Peyer's patch (tissue), 4 donors: ENCODE data around the gene CXXC5. TPM values are rescaled to one million over a fixed set of nuclear protein-coding genes. Genes with fewer than 3 reads are reported as not detected.
"Not testable (repeated sequence)": the region's sequence is repeated elsewhere in the genome, so short reads cannot be mapped to it uniquely, and the experiment has no call there.

Experiments
- DNase-seq, 3 donors: peaks; one replicate each; pipeline ENCODE4 v3.0.0-alpha.2; 2017 to 2019
- H3K27ac ChIP-seq, 4 donors: fragments of 200-600 bp; sonication (generic); one replicate each; pipeline ENCODE4 v1.5.1; 2016 to 2019
- H3K27me3 ChIP-seq, 2 donors: fragments of 200-600 bp; sonication (generic); one replicate each; pipeline ENCODE4 v1.5.1; 2019
- H3K36me3 ChIP-seq, 3 donors: fragments of 200-600 bp; sonication (generic); one replicate each; pipeline ENCODE4 v1.5.1; 2016 to 2019
- H3K4me1 ChIP-seq, 4 donors: fragments of 200-600 bp; sonication (generic); one replicate each; pipeline ENCODE4 v1.5.1; 2016 to 2019
- H3K4me3 ChIP-seq, 4 donors: fragments of 200-600 bp; sonication (generic); 1 replicate in 3 of 4; 2 replicates in 1 of 4; pipeline ENCODE4 v1.5.1; 2016 to 2019; ENCODE audit warnings: mild to moderate bottlenecking in 1 of 4
- H3K9me3 ChIP-seq, 4 donors: fragments of 200-600 bp; sonication (generic); one replicate each; pipeline ENCODE4 v1.5.1; 2016 to 2019; ENCODE audit warnings: mild to moderate bottlenecking in 1 of 4
- POLR2A ChIP-seq, 2 donors: fragments of 450-650 bp; IDR thresholded peaks; one replicate each; pipeline ENCODE4 v1.5.1; 2017; ENCODE audit warnings: antibody characterized with exemption in 2 of 2, mild to moderate bottlenecking in 2 of 2, moderate library complexity in 2 of 2
- total RNA-seq, 4 donors: library from RNA; depleted of rRNA; stranded (reverse); fragments of >200 nt; gene quantifications; one replicate each; pipeline ENCODE4 v1.1.0, GENCODE V29; 2016
- TF ChIP-seq, protein P1 (sequence below), 6 experiments: fragments of 450-650 bp in 4 of 6; fragments of 200-600 bp in 2 of 6; sonication (generic) in 1 of 6; IDR thresholded peaks; one replicate each; pipeline ENCODE4 v1.5.1; 2017 to 2019; ENCODE audit warnings: antibody characterized with exemption in 6 of 6, mild to moderate bottlenecking in 3 of 6, moderate library complexity in 1 of 6

CXXC5 gene
- total RNA-seq, 4 donors from 2014 or later, result 21.7 to 49.5 (median 30.9) TPM

- no peak overlapping the region for H3K27ac ChIP-seq
- TF ChIP-seq POLR2A (IDR thresholded peaks at IDR 0.05), result no peak
- TF ChIP-seq, protein P1, sequence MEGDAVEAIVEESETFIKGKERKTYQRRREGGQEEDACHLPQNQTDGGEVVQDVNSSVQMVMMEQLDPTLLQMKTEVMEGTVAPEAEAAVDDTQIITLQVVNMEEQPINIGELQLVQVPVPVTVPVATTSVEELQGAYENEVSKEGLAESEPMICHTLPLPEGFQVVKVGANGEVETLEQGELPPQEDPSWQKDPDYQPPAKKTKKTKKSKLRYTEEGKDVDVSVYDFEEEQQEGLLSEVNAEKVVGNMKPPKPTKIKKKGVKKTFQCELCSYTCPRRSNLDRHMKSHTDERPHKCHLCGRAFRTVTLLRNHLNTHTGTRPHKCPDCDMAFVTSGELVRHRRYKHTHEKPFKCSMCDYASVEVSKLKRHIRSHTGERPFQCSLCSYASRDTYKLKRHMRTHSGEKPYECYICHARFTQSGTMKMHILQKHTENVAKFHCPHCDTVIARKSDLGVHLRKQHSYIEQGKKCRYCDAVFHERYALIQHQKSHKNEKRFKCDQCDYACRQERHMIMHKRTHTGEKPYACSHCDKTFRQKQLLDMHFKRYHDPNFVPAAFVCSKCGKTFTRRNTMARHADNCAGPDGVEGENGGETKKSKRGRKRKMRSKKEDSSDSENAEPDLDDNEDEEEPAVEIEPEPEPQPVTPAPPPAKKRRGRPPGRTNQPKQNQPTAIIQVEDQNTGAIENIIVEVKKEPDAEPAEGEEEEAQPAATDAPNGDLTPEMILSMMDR (IDR thresholded peaks at IDR 0.05), result no peak
- no peak overlapping the region for H3K4me3 ChIP-seq
- H3K4me1 ChIP-seq, result peaks cover 0 to 14% (median 0%) of the 10 kb centered on the region in 4 donors
- no peaks in the 10 kb centered on the region for H3K9me3 ChIP-seq
- H3K27me3 ChIP-seq, result no peaks in the 10 kb centered on the region
- H3K36me3 ChIP-seq, result peaks cover 0 to 24% (median 0%) of the 10 kb centered on the region in 3 donors
- DNase-seq, result peak in 1 of 3 donors; percentile 33
Observed at GRCh38 chr5:139611703-139612584, 36.2 kb upstream of the CXXC5 start.

- no peak for DNase-seq
- no peak overlapping the region for H3K27ac ChIP-seq
- H3K4me3 ChIP-seq, result no peak overlapping the region
- no peaks in the 10 kb centered on the region for H3K4me1 ChIP-seq
- TF ChIP-seq POLR2A (IDR thresholded peaks at IDR 0.05), result no peak
- TF ChIP-seq, protein P1 (IDR thresholded peaks at IDR 0.05), result no peak
- no peaks in the 10 kb centered on the region for H3K9me3 ChIP-seq
- no peaks in the 10 kb centered on the region for H3K27me3 ChIP-seq
- peaks cover 0 to 80% (median 0%) of the 10 kb centered on the region in 3 donors for H3K36me3 ChIP-seq
Observed at GRCh38 chr5:139619861-139620260, 28.3 kb upstream of the CXXC5 start.

- H3K27ac ChIP-seq, DNase-seq, H3K9me3 ChIP-seq, H3K27me3 ChIP-seq, H3K4me1 ChIP-seq, H3K4me3 ChIP-seq: not testable (repeated sequence)
- H3K36me3 ChIP-seq, result peaks cover 0 to 72% (median 0%) of the 10 kb centered on the region in 3 donors
Observed at GRCh38 chr5:139625398-139625797, 22.8 kb upstream of the CXXC5 start.

GRCh38 chr5:139630855-139631254 lies 17.3 kb upstream of the CXXC5 start:
- Histone ChIP-seq H3K27ac (no peak overlapping the region), H3K9me3 (no peaks in the 10 kb centered on the region), H3K27me3 (no peaks in the 10 kb centered on the region), H3K4me1 (peaks cover under 1 to 8% (median 6%) of the 10 kb centered on the region in 4 donors), H3K36me3 (peaks cover 0 to 26% (median 0%) of the 10 kb centered on the region in 3 donors), H3K4me3 (no peak overlapping the region)
- peak in 1 of 3 donors; percentile 21 for DNase-seq
- TF ChIP-seq POLR2A (IDR thresholded peaks at IDR 0.05), result no peak
- TF ChIP-seq, protein P1 (IDR thresholded peaks at IDR 0.05), result no peak

DNA sequence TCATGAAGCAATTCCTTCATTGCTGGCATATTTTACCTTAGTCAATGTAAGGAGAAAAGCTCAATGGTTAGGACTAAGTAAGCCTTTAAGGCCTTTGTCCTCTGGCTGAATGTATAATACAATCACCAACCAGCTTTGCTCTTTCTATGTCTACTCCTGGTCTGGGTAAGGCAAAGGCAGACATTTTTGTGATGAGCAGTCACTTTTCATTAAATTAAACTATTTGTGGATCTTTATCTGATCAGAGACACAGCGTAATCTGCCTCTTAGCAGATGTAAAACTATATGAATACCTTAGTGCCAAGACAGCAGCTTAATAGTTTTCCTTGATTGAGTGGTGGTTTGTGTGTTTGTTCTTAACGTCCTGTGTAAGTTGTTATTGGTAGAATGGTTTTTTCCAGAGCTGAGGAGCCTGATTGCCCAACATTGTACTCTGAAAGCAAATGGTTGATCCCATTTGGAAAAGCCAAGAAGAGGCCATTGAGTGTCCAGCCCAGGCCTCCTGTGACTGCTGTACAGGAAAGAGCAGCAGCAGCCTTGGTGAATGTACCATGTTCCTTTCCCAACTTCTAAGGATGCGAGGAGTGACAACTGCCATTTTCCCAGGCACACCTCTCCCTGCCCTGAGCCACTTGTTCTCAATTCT lies 16.5 kb upstream of the CXXC5 start:
- no peaks in the 10 kb centered on the region for H3K27me3 ChIP-seq
- H3K4me3 ChIP-seq, result no peak overlapping the region
- H3K9me3 ChIP-seq, result no peaks in the 10 kb centered on the region
- peaks cover 3 to 15% (median 14%) of the 10 kb centered on the region in 4 donors for H3K4me1 ChIP-seq
- no peak overlapping the region for H3K27ac ChIP-seq
- peaks cover 0 to 19% (median 0%) of the 10 kb centered on the region in 3 donors for H3K36me3 ChIP-seq
- TF ChIP-seq, protein P1 (IDR thresholded peaks at IDR 0.05), result no peak
- no peak for TF ChIP-seq POLR2A (IDR thresholded peaks at IDR 0.05)
- DNase-seq, result peak in 1 of 3 donors; percentile 35
